PC-9 (cell line): ENCODE measurements around the gene PGAP6. TPM values are rescaled to one million over a fixed set of nuclear protein-coding genes. Genes with fewer than 3 reads are reported as not detected.

Experiments used
- BruUV-seq: library from RNA; stranded (reverse); fragments of 400-500 nt; replicated peaks from 2 replicates; lab custom pipeline; 2021; lab: Mats Ljungman, UMichigan
- CTCF ChIA-PET: fragments of 300-600 bp; sonication (Branson Sonifier 250); formaldehyde crosslinking; loops from one replicate; lab custom pipeline; 2022; ENCODE audit warnings: antibody characterized with exemption; lab: Charles Lee
- POLR2A ChIA-PET: fragments of 300-600 bp; sonication (Branson Sonifier 250); formaldehyde crosslinking; loops from one replicate; lab custom pipeline; 2022; ENCODE audit warnings: antibody characterized with exemption; ENCODE audit not compliant: unreplicated experiment; lab: Charles Lee
- DNase-seq, 2 experiments: peaks; one replicate each; pipeline versions ENCODE4 v3.0.0 to v3.0.0-alpha.2; 2015 to 2022; ENCODE audit warnings: mixed read lengths in 1 of 2
- H2AFZ ChIP-seq: fragments of 200-600 bp; sonication (generic); 2 replicates; pipeline ENCODE4 v1.8.1; 2017; ENCODE audit warnings: antibody characterized with exemption
- H3F3A ChIP-seq: fragments of 200-600 bp; sonication (generic); 2 replicates; pipeline ENCODE4 v1.8.1; 2017; ENCODE audit warnings: antibody characterized with exemption, mild to moderate bottlenecking, low read depth; ENCODE audit not compliant: insufficient read depth
- H3K27ac ChIP-seq: fragments of 200-600 bp; sonication (generic); 2 replicates; pipeline ENCODE4 v1.6.1; 2016; ENCODE audit warnings: mixed run types
- H3K27me3 ChIP-seq: fragments of 200-600 bp; sonication (generic); 2 replicates; pipeline ENCODE4 v1.6.1; 2016; ENCODE audit warnings: low read depth, mixed run types; ENCODE audit not compliant: insufficient read depth
- H3K36me3 ChIP-seq: fragments of 200-600 bp; sonication (generic); 2 replicates; pipeline ENCODE4 v1.6.1; 2016; ENCODE audit warnings: low read depth, mixed run types
- H3K4me1 ChIP-seq: fragments of 200-600 bp; sonication (generic); replicated peaks from 2 replicates; pipeline ENCODE4 v1.6.1; 2016; ENCODE audit warnings: mixed run types; ENCODE audit not compliant: insufficient read depth
- H3K4me2 ChIP-seq: fragments of 200-600 bp; sonication (generic); 2 replicates; pipeline ENCODE4 v1.6.1; 2017; ENCODE audit warnings: mixed run types
- H3K4me3 ChIP-seq: fragments of 200-600 bp; sonication (generic); 2 replicates; pipeline ENCODE4 v1.6.1; 2016; ENCODE audit warnings: mixed run types
- H3K79me2 ChIP-seq: fragments of 200-600 bp; sonication (generic); 2 replicates; pipeline ENCODE4 v1.6.1; 2017; ENCODE audit warnings: low read depth, mixed run types
- H3K9me2 ChIP-seq: fragments of 200-600 bp; sonication (generic); 2 replicates; pipeline ENCODE4 v1.8.1; 2017; ENCODE audit warnings: mild to moderate bottlenecking; ENCODE audit not compliant: insufficient read depth
- H3K9me3 ChIP-seq: fragments of 200-600 bp; sonication (generic); 2 replicates; pipeline ENCODE4 v1.8.1; 2016; ENCODE audit warnings: low read depth; ENCODE audit not compliant: insufficient read depth
- H4K20me1 ChIP-seq: fragments of 200-600 bp; sonication (generic); 2 replicates; pipeline ENCODE4 v1.8.1; 2017; ENCODE audit not compliant: insufficient read depth
- EZH2 ChIP-seq: fragments of 200-600 bp; sonication (generic); IDR thresholded peaks from 2 replicates; pipeline ENCODE4 v1.8.0; 2017; ENCODE audit warnings: antibody characterized with exemption, low read depth
- intact Hi-C: fragments of 100-400 bp; cut with micrococcal nuclease; formaldehyde crosslinking; loops from one replicate; pipeline ENCODE4 v1.10.0; 2022; ENCODE audit not compliant: unreplicated experiment
- total RNA-seq: library from RNA; stranded (reverse); gene quantifications from 2 replicates; pipeline ENCODE4 v1.2.3, GENCODE V29; 2021
- TF ChIP-seq, protein P1 (sequence below): fragments of 200-600 bp; sonication (generic); conservative IDR thresholded peaks from 2 replicates; pipeline ENCODE4 v1.6.1; 2017; ENCODE audit warnings: mixed run types, antibody characterized with exemption, mild to moderate bottlenecking, moderate library complexity

PGAP6 gene
- total RNA-seq, 1 experiment from 2014 or later: 45.6 TPM

DNA sequence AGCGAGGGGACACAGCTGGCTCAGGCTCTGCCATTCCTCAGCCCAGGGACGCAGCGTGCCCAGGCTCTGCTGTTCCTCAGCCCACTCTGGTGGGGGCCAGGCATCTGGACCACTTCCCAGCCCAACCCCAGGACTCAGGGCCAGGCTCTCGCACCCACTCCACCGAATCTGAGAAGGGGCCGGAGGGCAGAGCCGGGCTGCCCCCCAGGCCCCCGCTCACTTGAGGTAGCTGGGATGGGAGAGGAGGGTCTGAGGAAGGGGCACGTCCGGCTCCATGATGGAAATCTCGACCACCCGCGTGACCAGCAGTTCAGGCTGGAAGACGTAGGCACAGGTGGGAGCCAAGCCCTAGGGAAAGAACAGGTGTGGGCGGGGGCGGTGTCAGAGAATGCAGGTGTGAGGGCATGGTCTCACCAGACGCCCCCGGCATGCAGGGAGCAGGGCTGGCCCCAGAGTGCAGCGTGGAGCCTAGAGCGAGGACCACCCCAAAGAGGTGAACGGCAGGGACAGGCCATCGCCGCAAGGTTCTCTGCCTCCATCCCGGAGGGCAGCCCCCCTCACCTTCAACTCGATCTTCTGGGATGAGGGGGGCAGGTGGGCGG lies 4.9 kb downstream of the PGAP6 start:
- no TSS peak for BruUV-seq
- no peaks in the 10 kb centered on the region for H4K20me1 ChIP-seq
- no peak overlapping the region for H3K4me2 ChIP-seq
- TF ChIP-seq EZH2: no peak
- TF ChIP-seq, protein P1, sequence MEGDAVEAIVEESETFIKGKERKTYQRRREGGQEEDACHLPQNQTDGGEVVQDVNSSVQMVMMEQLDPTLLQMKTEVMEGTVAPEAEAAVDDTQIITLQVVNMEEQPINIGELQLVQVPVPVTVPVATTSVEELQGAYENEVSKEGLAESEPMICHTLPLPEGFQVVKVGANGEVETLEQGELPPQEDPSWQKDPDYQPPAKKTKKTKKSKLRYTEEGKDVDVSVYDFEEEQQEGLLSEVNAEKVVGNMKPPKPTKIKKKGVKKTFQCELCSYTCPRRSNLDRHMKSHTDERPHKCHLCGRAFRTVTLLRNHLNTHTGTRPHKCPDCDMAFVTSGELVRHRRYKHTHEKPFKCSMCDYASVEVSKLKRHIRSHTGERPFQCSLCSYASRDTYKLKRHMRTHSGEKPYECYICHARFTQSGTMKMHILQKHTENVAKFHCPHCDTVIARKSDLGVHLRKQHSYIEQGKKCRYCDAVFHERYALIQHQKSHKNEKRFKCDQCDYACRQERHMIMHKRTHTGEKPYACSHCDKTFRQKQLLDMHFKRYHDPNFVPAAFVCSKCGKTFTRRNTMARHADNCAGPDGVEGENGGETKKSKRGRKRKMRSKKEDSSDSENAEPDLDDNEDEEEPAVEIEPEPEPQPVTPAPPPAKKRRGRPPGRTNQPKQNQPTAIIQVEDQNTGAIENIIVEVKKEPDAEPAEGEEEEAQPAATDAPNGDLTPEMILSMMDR: no peak
- H3K27me3 ChIP-seq: no peaks in the 10 kb centered on the region
- DNase-seq: no peak
- no peak overlapping the region for H2AFZ ChIP-seq
- no peak overlapping the region for H3K27ac ChIP-seq
- H3K79me2 ChIP-seq: no peaks in the 10 kb centered on the region
- H3F3A ChIP-seq: 0 out of 2 replicates have a peak, but pooled peaks cover 5% of the 10 kb centered on the region
- POLR2A ChIA-PET: no interaction called here
- intact Hi-C loops: no loop called here
- H3K9me2 ChIP-seq: no peaks in the 10 kb centered on the region
- no peaks in the 10 kb centered on the region for H3K9me3 ChIP-seq
- H3K4me1 ChIP-seq: no peaks in the 10 kb centered on the region
- no peaks in the 10 kb centered on the region for H3K36me3 ChIP-seq
- CTCF ChIA-PET: no interaction called here
- H3K4me3 ChIP-seq: no peak overlapping the region

DNA sequence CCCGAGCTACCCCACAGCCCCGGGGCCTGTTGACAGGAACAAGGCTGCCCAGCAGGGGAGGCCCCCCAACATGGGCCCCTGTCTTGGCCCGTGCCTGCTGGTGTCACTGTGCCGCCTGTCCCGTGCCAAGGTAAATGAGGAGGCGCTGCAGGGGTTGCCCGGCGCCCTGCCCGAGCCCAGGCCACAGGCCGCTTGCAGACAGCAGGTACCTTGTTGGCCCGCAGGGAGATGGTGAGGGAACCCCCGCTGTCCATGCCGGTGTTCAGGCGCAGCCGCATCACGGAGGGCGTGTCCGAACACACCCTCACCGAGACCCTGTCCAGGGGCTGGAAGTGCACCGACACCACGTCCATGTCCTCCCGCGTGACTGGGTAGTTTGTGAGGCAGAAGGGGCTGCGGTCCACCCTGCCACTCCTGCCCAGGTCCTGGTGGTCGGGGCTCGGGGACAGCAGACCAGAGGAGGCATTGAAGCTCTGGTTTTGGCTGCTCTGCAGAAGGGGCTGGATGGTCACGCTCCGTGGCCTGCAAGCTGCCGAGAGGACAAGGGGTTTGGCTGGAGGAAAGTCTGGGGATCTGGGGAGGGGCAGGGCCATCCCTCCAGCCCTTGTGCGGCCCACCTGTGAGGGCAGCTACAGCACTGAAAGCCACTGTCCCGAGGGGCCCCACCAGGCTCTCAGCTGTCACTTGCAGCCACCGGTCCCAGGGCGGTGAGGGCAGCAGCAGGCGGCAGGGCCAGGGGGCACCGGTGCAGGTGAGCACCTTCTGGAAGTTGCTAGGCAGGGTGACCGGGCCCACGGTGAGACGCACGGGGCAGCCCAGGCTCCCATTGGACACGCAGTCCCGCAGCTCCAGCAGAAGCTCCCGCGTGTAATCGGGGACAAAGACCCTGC lies 5.6 kb downstream of the PGAP6 start:
- CTCF ChIA-PET: no interaction called here
- DNase-seq: no peak
- H3K27ac ChIP-seq: no peak overlapping the region
- intact Hi-C loops: no loop called here
- no peaks in the 10 kb centered on the region for H4K20me1 ChIP-seq
- no peaks in the 10 kb centered on the region for H3K79me2 ChIP-seq
- H3K9me3 ChIP-seq: no peaks in the 10 kb centered on the region
- no peaks in the 10 kb centered on the region for H3K4me1 ChIP-seq
- no TSS peak for BruUV-seq
- POLR2A ChIA-PET: no interaction called here
- H3K27me3 ChIP-seq: no peaks in the 10 kb centered on the region
- H3F3A ChIP-seq: 0 out of 2 replicates have a peak, but pooled peaks cover 5% of the 10 kb centered on the region
- H3K36me3 ChIP-seq: no peaks in the 10 kb centered on the region
- H3K4me2 ChIP-seq: no peak overlapping the region
- TF ChIP-seq EZH2: no peak
- TF ChIP-seq, protein P1: no peak
- no peaks in the 10 kb centered on the region for H3K9me2 ChIP-seq
- H3K4me3 ChIP-seq: no peak overlapping the region
- H2AFZ ChIP-seq: no peak overlapping the region

DNA sequence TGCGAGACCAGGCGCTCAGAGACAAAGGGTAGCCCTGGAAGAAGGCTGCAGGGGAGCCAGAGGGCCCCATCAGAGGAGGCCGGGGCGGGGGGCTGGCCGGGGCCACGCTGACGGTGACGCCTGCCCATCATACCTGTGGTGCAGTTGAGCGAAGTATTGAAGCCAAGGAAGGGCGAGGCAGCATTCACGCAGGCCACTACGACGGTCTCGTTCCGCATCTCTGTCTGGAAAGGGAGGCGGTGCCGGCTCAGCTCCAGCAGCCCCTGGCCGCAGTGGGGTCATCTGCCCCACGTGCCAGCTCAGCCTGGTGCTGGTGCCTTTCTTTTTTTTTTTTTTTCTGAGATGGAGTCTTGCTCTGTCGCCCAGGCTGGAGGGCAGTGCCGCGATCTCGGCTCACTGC lies 6.6 kb downstream of the PGAP6 start:
- no TSS peak for BruUV-seq
- Histone ChIP-seq H3K4me1 (peaks cover 5% of the 10 kb centered on the region; the same call in 1 of the 2 replicates), H2AFZ (no peak overlapping the region), H3F3A (0 out of 2 replicates have a peak, but pooled peaks cover 3% of the 10 kb centered on the region), H3K9me2 (no peaks in the 10 kb centered on the region), H3K36me3 (no peaks in the 10 kb centered on the region), H3K79me2 (no peaks in the 10 kb centered on the region), H4K20me1 (no peaks in the 10 kb centered on the region), H3K27ac (no peak overlapping the region), H3K27me3 (no peaks in the 10 kb centered on the region), H3K4me3 (no peak overlapping the region), H3K9me3 (no peaks in the 10 kb centered on the region), H3K4me2 (no peak overlapping the region)
- TF ChIP-seq, protein P1: no peak
- no peak for TF ChIP-seq EZH2
- DNase-seq: no peak
- ChIA-PET CTCF (no interaction called here), POLR2A (no interaction called here)
- intact Hi-C loops: no loop called here
